LNCAP (cell line): ENCODE results near the gene SHLD2.

ENCODE experiments used
- TF ChIP-seq, protein P1 (sequence below): fragments of 450-650 bp; IDR thresholded peaks from 2 replicates; pipeline ENCODE4 v1.5.1; 2017; ENCODE audit warnings: mild to moderate bottlenecking

SHLD2 gene, protein sequence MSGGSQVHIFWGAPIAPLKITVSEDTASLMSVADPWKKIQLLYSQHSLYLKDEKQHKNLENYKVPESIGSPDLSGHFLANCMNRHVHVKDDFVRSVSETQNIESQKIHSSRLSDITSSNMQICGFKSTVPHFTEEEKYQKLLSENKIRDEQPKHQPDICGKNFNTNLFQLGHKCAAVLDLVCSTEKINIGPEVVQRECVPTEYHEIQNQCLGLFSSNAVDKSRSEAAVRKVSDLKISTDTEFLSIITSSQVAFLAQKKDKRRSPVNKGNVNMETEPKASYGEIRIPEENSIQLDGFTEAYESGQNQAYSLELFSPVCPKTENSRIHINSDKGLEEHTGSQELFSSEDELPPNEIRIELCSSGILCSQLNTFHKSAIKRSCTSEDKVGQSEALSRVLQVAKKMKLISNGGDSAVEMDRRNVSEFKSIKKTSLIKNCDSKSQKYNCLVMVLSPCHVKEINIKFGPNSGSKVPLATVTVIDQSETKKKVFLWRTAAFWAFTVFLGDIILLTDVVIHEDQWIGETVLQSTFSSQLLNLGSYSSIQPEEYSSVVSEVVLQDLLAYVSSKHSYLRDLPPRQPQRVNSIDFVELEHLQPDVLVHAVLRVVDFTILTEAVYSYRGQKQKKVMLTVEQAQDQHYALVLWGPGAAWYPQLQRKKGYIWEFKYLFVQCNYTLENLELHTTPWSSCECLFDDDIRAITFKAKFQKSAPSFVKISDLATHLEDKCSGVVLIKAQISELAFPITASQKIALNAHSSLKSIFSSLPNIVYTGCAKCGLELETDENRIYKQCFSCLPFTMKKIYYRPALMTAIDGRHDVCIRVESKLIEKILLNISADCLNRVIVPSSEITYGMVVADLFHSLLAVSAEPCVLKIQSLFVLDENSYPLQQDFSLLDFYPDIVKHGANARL

DNA sequence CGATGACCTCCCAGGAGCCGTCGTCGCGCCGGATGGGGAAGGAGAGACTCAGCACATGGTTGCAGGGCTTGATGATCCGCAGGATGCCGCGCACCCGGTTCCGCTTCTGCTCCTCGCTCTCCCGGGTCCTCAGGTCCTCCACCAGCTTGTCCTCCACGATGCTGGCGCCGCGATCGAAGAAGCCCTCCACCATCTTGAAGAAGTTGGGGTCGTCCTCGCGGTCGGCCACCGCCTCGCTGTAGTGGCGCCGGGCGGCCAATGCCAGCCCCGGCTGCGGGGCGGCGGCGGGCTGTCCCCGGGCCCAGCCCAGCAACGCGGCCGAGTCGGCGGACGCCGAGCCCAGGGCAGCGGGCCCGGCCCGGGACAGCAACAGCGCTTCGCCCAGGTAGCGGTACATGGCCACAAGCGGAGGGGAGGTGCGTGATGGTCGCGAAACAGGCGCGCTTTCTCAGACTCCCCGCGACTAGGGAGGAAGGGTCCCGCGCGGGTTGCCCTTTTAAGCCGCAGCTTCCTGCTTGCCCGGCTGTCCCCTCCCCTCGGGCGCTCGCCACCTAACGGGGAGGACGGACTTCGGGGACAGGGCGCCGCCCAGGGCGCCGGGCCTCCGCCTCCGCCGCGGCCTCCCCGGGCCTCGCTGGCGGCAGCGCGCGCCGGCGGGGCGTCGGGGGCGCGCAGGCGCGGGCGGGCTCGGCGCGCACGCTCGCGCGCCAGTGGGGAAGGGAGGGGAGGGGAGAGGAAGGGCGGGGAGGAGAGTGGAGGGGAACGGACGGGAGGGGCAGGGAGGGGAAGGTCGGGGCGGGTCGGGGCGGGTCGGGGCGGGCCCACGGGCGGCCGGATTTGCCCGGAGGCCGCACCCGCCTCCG lies at the start of gene SHLD2, which contains the start of gene GLUD1:
Gene SHLD2 (plus strand): TSS at position 834 of the 863 bp plus-strand sequence. CDS start 56,149 bp downstream, outside the sequence.
Gene GLUD1 (minus strand): TSS at position 471 of the 863 bp plus-strand sequence. CDS start 74 bp downstream, at position 397.
- TF ChIP-seq, protein P1, sequence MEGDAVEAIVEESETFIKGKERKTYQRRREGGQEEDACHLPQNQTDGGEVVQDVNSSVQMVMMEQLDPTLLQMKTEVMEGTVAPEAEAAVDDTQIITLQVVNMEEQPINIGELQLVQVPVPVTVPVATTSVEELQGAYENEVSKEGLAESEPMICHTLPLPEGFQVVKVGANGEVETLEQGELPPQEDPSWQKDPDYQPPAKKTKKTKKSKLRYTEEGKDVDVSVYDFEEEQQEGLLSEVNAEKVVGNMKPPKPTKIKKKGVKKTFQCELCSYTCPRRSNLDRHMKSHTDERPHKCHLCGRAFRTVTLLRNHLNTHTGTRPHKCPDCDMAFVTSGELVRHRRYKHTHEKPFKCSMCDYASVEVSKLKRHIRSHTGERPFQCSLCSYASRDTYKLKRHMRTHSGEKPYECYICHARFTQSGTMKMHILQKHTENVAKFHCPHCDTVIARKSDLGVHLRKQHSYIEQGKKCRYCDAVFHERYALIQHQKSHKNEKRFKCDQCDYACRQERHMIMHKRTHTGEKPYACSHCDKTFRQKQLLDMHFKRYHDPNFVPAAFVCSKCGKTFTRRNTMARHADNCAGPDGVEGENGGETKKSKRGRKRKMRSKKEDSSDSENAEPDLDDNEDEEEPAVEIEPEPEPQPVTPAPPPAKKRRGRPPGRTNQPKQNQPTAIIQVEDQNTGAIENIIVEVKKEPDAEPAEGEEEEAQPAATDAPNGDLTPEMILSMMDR, result no peak

DNA sequence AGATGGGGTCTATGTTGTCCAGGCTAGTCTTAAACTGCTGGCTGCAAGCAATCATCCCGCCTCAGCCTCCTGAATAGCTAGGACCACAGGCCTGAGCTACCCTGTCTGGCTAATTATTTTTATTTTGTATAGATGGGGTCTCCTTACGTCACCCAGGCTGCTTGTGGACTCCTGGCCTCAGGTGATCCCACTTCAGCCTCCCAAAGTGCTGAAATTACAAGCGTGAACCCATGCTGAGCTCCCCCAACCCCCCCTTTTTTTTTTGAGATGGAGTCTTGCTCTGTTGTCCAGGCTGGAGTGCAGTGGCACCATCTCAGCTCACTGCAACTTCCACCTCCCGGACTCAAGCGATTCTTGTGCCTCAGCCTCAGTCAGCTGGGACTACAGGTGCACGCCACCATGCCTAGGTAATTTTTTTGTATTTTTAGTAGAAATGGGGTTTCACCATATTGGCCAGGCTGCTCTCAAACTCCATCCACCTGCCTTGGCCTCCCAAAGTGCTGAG lies 49.5 kb upstream of the SHLD2 start:
- TF ChIP-seq, protein P1, result no peak

DNA sequence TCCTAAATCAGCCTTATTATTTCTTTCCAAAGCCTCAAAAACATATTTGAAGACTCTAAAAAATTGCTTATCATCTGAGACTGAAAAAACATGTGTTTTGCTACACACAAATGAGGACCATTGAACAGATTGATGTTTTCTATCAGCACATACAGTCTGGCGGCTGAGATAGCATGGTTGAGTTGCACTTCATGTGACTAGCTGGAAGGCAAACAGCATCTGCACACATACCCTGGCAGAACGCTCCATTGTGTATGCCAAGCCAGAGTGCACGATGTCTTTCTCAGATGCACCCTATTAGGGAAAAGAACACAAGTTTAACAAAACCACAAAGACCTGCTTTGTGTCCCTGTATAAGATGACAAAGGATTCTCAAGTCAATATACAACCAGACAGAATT lies 41.9 kb upstream of the SHLD2 start:
- TF ChIP-seq, protein P1, result no peak

DNA sequence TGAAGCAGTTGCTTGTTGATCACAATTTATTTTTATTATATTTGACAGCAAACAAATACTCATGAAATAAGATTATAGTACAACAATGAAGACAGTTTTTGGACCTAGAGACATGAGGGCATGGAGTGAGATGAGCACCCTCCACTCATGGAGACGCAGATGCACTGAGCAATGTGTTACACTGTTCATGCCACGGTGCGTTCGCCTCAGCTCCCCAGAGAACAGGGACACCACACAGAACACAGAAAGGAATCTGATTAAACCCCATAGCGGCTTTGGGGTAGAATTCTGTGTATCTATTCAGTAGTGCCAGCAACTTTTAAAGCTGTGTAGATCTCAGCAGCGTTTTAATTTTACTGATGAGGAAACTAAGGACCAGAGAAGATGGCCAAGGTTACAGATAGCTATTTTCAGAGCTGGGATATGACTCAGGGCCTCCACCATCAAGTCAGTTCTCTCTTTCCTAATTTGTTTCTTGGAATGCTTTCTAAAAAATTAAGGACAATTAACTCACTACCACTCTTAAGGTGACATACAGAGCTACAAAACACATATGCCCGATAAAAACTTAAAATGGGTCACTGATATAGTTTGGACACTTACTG lies 41.3 kb upstream of the SHLD2 start:
- TF ChIP-seq, protein P1, result no peak

DNA sequence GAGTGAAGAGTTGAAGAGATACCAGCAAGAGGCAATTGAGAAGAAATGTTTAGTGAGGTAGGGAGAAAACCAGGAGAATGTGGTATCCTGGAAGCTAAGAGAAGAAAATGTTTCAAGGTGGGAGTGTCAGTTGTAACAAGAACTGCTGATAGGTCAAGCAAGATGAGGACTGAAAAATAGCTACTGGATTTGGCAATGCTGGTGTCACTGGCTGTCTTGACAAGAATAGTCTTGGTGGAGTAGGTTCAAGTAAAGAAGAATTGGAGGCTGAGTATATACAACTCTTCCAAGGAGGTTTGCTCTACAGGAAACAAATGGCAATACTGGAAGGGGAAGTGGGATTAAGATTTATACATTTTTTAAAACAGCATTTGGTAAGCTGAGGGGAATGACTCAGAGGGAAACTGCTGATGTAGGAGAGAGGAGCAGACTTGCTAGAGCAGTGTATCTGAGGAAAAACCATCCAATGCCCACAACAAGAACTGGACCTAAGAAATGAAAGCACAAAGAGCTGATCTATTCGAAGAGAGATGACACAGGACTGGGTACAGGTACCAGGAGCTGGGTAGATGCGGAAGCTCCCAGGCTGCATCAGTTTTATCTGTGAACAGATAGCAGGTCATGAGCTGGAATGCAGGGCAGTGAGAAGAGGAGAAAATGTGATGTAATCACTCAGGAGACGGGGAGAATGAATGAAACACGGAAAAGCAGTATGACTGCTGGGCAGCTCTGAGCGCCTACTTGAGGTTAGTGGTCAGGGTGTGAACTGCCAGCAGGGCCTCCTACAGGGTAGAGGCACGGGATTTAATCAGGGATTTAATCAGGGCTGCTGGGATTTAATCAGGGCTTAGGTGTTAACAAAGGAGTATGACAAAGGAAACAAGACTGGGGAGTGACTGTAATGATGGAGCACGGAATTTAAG lies 40.4 kb upstream of the SHLD2 start:
- TF ChIP-seq, protein P1, result no peak

DNA sequence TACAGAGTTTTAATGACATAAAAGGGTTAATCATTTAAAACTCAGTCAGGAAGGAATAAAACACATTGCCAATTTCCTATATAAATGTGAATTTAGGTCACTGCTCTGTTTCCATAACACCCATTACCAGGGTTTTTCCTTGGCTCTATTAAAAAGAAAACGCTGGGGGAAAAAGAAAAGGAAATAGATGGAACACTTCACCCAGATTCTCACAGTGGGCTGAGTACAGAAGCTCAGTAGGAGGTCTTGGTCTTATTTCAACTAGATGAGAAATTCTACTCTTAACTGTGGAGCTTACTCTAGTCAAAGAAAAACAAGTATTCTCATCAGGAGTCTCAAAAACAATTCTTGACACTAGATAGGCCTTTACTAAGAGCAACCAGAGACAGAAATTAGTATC lies 36.8 kb upstream of the SHLD2 start:
- TF ChIP-seq, protein P1, result no peak
